HG03159 (cell line): Measurements from ENCODE around the gene ZRANB3.
"Not testable (repeated sequence)": the region's sequence is repeated elsewhere in the genome, so short reads cannot be mapped to it uniquely, and the experiment has no call there.

Source experiments
- ATAC-seq: cut with Tn5 transposase; IDR thresholded peaks from one replicate; pipeline ENCODE4 v1.9.1; 2021; ENCODE audit warnings: mild to moderate bottlenecking, moderate library complexity; ENCODE audit not compliant: unreplicated experiment

The ZRANB3 gene

DNA sequence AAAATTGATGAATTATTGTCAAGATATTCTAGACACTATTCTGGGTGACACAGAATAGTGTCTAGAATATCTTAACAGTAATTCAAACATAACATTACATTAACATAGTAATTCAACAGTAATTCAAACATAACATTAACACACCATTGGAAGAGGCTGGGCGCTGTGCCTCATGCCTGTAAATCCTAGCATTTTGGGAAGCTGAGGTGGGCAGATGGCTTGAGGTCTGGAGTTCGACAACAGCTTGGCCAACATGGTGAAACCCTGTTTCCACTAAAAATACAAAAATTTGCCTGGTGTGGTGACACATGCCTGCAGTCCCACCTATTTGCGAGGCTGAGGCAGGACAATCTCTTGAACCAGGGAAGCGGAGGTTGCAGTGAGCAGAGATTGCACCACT is 195.8 kb downstream of the ZRANB3 start:
- ATAC-seq = no peak

DNA sequence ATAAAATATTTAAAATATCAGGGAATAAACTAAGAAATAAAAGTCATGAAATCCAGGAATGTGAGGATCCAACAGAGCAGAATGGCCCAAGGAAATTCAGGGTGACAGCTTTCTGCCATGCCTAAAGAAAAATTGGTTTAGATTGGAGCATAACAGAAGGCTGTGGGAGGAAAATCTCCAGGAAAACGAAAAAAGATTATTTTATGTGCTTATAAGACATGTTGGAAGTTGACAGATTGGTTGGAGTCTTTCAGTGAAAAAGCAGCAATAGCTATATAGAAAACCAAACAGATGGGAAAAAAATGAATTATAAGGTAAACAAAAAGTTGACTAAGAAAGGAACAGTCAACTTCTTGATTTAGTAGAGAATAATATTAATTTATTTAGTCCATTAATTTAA is 203.9 kb downstream of the ZRANB3 start:
- ATAC-seq = no peak

DNA sequence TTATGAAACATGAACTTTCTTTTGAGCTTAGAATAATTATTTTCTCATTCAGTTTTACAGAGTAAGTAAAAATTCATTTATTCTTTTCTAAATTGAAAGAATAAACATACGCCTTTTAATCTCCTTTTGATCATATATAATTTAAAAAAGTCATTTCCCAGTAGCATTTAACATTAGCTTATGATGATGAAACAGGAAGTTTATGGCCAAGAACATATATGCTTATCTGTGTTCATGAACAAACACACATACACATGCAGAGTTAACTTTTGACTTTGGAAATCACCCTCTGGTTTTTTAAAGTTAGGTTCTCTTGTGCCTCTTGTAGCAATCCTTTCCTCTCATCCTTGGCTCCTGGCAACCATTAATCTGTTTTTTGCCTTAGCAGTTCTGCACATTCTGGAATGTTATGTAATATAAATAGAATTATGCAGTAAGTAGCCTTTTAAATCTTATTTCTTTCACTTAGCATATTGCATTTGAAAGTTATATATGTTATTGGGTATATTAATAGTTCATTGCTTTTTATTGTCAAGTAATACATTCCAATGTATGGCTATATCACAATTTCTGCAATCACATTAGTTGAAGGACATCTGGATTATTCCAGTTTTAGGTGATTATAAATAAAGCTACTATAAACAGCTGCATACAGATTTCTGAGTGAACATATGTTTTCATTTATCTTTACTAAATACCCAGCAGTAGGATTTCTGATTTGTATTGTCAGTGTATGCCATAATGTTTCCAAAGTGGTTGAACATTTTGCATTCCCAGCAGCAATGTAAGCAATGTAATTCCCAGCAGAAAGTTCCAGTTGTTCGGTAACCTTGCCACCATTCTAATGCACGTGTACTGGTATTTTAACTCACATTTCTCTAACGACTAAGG is 210.3 kb downstream of the ZRANB3 start:
- no peak for ATAC-seq

DNA sequence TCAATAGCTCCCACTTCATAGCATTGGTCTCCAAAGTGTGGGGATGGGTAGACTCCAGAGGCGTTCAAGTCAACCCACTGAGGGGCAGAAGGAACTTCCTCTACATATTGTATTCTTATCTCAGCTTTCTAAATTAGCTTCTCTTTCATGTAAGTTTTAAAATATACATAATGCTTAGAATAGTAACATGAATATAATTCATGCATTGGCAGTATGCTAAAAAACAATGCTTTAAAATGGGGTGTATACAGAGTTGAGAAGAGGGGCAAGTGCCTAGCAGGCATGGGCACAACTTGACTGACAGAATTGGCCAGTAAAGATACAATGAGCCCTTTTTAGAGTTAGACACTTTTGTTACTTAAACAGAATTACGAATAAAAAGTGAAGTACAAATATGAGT is 212.2 kb downstream of the ZRANB3 start:
- ATAC-seq = no peak

DNA sequence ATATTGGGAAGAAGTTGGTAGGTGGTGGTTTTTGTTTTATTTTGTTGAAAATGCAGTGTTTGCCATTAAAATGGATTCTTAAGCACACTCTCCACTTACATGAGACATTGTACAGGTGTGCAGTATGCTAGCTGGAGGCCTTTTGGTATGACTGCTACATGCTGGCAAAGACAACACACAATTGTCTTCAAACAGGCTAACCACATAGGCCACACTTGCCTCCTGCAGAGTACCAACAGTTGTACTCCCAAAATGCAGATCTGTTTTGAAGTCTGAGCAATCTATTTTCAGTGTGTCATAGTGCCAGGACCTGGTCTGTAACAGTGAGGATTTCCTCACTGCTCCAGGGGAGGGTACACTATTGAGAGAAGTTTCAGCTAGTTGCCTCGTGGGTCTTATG is 213.6 kb downstream of the ZRANB3 start:
- ATAC-seq = no peak

DNA sequence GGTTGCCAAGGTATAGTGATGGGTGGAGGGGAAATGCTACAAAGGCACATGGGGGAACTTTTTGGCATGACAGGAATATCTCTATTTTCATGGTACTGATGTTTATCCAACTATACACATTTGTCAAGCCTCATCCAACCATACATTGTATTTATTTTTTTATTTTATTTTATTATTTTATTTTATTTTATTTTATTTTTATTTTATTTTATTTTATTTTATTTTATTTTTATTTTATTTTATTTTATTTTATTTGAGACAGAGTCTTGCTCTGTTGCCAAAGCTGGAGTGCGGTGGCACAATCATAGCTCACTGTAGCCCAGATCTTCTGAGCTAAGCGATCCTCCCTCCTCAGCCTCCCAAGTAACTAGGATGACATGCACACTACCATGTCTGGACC is 219.1 kb downstream of the ZRANB3 start:
- no peak for ATAC-seq

DNA sequence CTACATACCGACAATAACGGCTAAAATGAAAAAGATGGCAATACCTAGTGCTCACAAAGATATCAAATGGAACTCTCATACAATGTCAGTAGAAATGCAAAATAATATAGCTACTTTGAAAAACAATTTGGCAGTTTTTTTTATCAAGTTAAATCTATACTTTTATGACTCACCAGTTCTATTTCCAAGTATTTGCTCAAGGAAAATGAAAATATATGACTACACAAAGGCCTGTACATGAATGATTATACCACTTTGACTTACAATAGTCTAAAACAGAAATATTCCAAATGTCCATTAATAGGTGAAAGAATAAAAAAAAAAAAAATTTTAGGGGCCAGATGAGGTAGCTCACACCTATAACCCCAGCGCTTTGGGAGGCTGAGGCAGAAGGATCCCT is 219.8 kb downstream of the ZRANB3 start:
- no peak for ATAC-seq

DNA sequence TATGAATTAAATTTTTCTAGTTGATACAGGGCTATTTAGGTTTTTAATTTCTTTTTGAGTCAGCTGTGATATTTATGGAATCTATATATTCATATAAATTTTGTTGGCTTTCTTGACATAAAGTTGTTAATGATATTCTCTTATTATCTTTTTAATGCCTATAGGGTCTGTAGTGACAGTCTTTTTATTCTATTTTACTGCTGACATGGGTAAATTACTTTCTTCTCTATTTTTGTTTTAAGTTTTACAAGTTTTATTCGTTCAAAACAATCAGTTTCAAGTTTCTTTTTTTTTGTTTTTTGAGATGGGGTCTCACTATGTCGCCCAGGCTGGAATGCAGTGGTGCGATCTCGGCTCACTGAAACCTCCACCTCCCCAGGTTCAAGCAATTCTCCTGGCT is 226.3 kb downstream of the ZRANB3 start:
- no peak for ATAC-seq

DNA sequence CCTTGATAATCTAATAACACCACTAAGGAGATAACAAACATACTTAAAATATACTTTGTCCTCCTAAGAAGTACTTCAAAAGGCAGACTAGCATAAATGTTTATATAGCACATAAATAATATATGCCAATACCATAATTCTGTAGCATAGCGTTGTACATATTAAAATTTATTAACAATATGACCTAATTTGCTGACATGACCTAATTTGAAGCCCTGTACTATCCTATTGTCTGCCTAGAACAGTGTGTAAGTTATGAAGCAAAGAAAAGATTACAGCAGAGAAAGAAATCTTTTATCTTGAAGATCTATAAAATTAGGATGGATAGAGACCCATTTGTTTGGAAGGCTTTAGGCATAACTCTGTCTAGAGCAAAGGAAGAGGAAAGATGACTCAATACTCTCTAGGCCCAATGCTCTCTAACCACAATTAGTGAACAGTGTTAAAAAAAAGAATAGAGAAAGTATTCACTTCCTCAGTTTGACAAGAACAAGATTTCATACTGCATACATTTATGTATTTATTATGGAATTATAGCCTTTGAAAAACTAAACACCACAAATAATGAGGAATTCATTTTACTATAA is 231.3 kb downstream of the ZRANB3 start:
- peak; percentile 75 for ATAC-seq

DNA sequence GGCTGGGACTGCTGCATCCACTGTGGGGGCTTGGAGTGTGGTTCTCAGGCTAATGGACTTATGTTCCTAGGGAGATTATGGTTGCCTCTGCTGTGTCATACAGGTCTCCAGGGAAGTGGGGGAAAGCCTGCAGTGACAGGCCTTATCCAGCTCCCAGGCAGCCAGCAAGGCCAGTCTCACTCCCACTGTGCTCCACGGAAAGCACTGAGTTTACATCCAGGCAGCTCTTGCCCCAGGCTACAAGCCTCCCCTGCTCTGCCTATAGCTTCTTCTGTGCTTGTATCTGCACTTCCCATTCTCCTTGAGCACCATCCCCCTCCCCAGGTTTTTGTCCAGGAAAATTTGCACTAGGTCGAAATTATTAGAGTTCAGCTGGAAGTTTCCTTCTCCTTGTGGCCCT is 231.9 kb downstream of the ZRANB3 start:
- ATAC-seq = no peak

DNA sequence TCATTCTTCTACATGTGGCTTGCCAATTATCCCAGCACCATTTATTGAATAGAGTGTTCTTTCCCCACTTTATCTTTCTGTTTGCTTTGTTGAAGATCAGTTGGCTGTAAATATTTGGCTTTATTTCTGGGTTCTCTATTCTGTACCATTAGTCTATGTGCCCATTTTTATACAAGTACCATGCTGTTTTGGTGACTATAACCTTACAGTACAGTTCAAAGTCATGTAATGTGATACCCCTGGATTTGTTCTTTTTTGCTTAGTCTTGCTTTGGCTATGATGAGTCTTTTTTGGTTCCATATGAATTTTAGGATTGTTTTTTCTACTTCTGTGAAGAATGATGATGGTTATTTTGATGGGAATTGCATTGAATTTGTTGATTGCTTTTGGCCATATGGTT is 243.9 kb downstream of the ZRANB3 start:
- ATAC-seq = not testable (repeated sequence)

DNA sequence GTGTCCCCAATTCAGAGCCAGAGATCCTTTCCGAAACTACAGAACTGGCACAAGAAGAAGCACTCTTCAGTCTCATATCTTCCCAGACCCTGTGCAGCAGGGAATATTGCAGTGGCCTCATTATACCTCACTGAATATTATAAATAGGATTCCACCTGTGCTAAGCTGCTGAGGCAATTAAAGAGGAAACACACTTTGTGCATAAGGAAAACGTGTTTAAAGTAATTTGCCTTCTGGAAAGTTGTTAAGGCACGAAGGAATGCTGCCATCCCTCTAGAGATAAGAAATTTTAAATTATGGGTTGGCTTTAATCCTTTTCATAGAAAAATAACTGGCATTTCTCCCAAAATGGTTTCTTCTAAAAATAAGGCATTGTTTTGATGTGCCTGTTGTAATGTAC is 245.6 kb downstream of the ZRANB3 start:
- no peak for ATAC-seq

DNA sequence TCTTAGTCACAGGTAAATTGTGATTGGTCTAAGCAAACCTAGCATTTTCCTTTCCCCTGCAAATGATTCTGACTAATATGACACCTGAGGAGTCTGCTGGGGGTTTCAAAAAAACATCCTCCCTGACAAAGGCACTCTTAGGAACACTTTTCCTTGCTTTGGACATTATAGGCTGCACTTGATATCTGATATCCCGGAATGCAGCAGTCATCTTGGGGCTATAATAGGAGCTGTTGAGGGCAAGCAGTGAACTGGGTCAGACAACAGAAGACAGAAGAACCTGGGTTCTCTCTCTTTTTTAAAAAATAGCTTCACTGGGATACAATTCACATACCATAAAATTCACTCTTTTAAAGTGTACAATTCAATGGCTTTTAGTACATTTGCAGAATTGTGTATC is 249.6 kb downstream of the ZRANB3 start:
- ATAC-seq = no peak

DNA sequence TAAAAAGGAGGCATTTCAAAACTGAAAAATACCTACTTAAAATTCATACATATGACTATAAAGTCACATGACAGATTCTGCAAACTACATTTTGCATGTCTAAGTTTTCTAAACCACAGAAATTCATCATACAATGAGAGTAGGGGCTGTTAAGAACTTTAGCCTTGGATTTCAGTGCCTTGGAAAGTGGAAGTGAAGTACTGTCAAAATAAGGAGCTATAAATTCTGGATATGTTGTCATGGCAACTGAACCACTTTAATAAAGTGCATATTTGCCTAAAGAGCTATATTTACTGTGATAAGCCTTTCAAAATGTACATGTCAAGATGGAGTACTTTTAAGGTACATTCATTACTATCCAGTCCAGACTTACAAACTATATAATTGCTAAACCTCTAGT is 251.8 kb downstream of the ZRANB3 start:
- ATAC-seq = no peak

DNA sequence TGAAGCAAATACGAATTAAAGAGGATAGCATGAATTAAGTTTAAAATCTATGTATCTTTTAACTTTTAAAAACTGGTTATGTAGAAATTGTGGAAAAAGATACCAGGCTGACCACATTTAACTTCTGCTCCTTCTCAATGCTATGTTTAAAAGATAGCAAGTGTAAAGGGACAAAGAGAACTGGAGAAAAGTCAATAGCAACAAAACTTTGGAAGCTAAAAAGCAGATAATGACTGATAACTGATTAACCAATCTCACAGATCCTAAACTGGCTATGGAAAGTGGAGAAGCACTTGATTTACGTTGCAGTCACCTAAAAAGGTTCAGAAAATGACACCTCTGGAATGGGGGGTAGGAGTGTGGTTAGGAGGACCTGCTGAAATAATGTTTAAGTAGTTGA is 254.5 kb downstream of the ZRANB3 start:
- ATAC-seq = no peak

DNA sequence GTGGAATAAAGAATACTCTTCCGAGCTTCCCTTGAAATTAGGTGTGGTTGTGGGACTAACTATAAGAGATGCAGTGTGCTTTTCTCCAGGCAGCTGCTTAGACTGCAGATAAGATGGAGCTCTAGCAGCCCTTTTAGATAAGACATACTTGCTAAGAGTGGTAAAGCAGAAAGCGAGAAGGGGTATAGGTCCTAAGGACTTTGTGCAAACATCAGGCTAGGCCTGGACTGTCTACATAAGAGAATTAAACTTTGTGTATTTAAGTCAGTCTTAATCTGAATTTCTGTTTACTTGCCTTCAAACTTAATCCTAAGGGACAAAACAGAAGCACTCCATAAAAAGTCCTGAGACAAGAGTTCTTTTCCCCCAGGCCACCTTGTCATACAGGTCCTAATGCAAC is 260.0 kb downstream of the ZRANB3 start:
- ATAC-seq = no peak

DNA sequence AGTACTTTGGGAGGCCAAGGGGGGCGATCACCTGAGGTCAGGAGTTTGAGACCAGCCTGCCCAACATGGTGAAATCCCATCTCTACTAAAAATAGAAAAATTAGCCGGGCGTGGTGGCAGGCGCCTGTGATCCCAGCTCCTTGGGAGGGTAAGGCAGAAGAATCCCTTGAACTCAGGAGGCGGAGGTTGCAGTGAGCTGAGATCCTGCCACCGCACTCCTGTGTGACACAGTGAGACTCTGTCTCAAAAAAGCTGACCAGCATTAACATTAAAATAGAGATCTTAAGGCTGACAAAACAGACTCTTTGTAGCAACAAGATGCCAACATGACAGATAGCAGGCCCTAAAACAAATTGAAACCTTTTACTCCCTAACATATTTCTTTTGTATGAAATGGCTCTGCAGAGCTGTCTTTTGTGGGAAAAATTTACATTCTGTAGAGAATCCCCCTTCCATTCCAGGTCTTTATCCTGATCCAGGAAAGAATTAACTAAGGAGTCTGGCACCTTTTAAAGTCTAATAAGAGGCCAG is 265.0 kb downstream of the ZRANB3 start:
- no peak for ATAC-seq

DNA sequence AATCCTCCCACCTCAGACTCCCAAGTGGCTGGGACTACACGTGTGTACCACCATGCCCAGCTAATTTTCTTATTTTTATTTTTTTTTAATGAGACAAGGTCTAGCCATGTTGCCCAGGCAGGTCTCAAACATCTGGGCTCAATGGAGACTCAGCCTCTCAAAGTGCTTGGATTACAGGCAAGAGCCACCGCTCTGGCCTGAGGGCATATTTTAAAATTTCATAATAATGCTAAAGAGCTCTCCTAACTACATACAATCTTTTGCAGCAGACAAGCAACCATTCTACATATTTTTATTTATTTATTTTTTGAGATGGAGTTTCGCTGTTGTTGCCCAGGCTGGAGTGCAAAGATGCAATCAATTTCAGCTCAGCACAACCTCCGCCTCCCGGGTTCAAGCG is 271.9 kb downstream of the ZRANB3 start:
- no peak for ATAC-seq

DNA sequence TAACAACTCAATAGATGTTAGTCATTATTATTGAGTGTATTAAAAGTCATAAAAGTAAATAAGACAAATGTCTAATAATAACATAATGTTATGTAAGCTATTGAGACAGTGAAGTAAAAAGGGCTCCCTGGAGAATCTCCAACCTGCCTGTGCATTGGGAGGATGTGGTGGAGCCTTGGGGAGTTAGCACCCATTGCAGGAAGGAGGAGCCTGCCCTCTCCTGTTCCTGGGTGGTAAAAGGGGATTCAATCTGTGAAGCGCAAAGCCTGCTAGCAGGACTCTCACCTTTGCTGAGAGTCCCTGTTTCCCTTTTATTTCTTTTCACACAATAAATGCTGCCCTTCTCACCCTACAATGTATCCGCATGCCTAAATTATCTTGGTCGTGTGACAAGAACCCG is 272.8 kb downstream of the ZRANB3 start:
- ATAC-seq = no peak

DNA sequence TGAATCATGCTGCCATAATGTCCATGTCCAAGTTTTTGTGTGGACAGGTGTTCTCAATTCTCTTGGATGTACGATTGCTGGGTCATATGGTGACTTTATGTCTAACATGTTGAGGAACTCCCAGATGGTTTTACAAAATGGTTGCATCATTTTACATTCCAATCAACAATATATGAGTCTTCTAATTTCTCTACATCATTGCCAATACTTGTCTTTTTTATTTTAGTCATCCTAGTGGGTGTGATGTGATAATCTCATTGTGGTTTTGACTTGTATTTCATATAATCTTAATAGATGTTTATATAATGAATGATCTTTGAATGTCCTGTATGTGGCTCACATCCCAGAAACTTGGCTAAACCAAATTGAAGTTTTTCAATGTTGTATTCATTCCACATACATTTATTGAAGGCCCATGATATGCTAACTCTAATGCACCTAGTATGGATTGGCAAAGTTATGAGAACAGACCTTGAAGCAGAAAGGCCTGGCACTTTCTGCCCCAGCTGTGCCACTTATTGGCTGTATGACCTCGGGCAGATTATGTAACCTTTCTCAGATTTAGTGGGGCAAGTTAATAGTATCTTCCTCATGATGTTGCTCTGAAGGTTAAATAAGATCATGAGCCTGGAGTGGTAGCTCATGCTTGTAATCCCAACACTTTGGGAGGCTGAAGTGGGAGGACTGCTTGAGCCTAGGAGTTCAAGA is 273.5 kb downstream of the ZRANB3 start:
- no peak for ATAC-seq

DNA sequence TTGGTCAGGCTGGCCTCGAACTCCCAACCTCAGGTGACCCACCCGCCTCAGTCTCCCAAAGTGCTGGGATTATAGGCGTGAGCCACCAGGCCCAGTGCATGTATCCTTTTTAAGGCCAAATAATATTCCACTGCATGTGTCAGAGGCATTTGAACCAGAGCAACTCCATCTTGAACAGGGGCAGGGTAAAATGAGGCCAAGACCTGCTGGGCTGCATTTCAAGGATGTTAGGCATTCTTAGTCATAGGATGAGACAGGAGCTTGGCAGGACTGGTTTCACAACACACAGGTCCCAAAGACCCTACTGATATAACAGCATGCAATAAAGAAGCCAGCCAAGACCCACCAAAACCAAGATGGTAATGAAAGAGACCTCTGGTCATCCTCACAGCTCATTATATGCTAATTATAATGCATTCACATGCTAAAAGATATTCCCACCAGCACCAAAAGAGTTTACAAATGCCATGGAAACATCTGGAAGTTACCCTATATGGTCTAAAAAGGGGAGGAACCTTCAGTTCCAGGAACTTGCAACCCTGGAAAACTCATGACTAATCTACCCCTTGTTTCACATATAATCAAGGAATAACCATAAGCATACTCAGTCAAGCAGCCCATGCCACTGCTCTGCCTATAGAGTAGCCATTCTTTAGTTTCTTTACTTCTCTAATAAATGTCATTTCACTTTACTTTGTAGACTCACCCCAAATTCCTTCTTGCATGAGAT is 274.3 kb downstream of the ZRANB3 start:
- ATAC-seq = no peak
